GM18499 (cell line): ENCODE measurements around the gene SV2B.
"Not testable (repeated sequence)": the region's sequence is repeated elsewhere in the genome, so short reads cannot be mapped to it uniquely, and the experiment has no call there.

Experiments used
- ATAC-seq: cut with Tn5 transposase; IDR thresholded peaks from one replicate; pipeline ENCODE4 v1.9.1; 2021; ENCODE audit warnings: moderate number of reproducible peaks; ENCODE audit not compliant: insufficient read depth, unreplicated experiment

Gene SV2B

DNA sequence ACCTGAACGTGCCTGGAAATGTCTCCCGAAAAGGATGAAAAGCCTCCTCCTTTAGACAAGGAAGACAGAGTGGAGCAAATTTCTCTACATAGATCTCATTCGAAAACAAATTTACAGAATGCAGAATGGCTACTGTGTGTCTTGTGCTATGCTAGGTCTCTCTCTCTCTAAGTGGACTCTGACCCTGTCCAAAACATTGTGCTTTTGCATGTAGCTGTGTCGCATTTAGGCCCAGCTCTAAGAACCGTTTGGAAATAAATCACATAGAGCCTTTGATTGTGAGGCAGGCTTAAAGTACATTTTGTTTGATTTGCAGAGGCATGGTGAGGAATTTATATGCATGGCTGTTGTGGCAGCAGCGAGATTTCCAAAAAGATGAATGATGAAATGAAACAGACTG, 198.0 kb downstream of the SV2B start:
- no peak for ATAC-seq

DNA sequence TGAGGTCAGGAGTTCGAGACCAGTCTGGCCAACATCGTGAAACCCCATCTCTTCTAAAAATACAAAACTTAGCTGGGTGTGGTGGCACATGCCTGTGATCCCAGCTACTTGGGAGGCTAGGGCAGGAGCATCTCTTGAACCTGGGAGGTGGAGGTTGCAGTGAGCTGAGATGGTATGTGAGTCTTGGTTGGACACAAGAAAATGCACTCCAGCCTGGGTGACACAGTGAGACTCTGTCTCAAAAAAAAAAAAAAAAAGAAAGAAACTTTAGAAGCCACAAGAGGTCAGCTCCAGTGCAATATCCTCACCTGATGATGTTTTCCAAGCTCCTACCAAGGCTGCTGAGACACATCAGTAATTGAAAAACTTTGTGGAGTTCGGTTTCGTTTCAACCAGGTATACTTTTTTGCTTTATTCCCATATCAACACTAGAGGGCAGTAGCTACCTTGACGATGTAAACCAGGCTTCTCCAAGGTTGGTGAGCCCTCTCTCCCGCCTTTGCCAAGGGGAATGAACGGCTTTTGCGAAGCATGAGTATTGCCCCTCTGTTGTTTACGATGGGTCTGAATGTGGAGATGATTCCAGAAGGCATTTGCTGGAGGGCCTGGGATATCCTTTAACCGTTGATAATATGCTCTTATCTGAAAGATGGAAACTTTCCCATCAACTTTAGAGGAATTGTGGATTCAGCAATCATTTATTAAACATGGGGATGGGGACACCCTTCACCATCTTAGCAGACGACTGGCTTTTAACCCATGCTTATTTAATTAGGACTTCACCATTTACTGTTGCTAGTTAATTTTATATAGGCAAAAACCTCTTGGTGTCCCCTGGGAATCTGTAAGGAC, 202.8 kb downstream of the SV2B start:
- ATAC-seq, result no peak

DNA sequence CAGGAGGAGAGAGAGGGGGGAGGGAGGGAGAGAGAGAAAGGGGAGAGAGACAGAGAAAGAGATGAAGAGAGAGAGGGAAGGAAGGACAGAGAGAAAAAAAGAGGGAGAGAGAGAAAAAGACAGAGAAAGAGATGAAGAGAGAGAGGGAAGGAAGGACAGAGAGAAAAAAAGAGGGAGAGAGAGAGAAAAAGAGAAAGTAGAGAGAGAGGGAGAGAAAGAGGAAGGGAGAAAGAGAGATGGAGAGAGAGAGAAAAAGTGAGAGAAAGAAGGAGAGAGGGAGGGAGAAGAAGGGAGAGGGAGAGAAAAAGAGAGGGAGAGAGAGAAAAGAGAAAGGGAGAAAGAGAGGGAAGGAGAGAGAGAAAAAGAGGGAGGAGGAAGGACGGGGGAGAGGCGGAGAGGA, 204.2 kb downstream of the SV2B start:
- no peak for ATAC-seq

DNA sequence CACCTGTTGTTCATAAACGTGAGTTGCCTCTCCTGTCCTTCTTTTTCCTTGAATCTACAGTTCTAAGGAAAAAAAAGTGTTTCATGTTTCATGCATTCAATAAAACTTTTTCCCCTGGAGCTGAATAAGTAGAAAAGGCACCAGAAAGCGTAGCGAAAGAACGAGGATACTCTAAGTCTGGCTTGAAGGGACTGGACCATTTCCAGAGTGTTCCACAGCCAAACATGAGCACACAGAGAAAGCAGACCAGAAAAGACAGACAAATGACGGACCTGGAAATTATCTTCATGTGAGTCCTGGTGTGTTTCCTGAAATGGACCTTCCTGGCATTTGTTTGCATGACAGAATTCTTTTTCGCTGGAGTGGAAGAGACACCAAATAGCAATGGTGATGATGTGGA, 204.7 kb downstream of the SV2B start:
- no peak for ATAC-seq

DNA sequence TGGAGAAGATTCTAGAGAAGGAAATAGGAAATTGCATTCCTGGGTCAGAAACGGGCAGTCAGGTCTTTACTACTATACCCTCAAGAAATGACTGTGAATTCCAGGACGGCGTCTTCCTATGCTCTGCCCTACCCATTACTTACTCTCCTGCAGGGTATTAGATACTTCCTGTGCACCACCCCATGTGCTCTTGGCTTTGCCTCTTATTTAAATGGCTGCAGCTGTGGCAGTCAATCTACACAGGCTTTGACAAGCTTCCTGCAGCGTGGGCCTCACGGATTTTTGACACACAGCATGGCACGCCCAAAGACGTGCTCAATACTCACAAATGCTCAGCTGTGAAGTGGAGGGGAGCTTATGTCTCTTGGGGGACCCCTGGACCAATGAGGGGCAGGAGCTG, 206.1 kb downstream of the SV2B start:
- ATAC-seq, result no peak

DNA sequence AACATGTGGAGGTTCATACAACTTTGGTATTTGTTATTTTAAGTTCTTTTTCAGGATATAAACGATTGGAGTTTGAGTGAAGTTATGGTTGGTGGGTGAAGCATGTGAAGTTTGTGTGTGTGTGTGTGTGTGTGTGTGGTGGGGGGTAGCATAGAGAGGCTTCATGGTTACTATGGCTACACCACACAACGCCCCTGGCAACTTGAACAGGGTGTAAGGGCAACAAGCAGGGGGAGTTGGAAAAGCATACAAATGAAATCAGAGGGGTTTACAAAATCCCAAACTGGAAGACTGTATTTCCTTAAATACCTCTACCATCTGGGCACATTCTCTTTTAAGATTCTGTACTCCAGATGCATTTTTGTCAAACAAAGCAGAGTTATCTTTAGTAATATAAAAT, 207.5 kb downstream of the SV2B start:
- ATAC-seq, result no peak

DNA sequence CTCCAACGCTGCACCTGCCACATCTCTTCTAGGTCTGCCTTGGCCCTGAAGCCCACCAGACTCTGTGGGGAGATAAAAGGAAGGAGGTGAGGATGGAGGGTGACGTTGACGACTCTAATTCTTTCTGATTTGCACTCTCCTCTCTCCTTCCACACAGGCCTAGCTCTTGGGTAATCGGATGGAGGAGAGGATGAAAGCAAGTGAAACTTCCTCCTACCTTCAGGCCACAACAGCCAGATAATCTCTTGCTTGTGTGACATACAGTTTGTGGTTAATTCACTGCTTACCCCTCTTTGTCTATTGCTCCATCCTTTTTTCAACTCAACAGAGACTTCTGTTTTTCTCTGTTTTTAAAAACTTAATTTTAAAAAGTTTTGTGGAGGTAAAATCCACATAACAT, 208.1 kb downstream of the SV2B start:
- ATAC-seq, result no peak

DNA sequence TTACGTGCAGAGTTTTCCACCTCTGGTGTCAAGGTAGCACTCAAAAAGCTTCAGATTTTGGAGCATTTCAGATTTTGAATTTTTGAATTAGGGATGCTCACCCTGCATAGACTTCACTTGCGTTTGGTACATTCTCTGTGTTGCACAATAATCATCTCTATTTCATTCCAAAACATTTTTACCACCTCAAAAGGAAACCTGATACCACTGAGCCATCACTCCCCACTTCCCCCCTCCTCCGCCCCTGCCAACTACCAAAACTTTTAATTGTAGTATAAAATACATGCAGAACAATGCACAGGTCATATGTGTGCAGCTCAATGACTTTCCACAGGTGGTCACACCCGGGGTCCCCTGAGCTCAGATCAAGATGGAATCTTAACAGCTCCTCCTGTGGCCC, 208.8 kb downstream of the SV2B start:
- ATAC-seq, result no peak

DNA sequence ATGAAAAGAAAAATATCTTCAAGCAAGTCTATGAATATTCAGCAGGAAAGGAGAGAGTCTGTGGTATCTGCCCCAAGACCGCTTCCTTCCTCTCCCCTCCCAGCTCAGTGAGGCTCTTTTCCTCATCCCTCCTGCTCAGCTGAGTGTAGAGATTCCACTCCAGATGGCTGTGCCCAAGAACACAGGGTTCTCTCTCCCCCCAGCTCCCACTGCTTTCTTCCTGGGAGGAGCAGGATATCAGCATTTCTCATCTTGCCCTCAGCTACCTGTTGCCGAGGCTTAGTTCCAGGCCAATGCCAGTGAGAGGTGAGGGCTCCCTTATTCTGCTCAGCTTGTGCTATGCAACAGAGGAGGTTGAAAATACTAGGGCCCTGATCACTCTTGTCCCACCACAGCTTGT, 211.9 kb downstream of the SV2B start:
- ATAC-seq, result no peak

DNA sequence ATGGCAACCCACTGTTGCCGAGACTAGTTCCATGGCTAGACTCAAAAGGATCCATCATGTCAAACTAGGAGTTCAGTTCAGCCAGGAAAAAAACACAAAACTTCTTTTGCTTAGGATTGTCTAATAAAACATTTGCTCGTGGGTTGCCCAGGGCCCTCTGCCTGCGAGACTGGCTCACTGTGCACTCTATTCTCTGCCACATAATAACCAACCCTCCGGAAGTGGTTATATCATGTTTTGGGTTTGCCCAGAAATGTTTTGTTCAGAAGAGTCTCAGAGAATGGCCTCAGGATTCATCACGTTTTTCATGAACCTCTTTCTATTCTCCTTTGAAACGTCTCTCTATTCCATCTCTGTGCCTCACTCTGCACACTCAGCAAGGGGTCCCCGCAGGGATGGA, 216.1 kb downstream of the SV2B start:
- no peak for ATAC-seq

DNA sequence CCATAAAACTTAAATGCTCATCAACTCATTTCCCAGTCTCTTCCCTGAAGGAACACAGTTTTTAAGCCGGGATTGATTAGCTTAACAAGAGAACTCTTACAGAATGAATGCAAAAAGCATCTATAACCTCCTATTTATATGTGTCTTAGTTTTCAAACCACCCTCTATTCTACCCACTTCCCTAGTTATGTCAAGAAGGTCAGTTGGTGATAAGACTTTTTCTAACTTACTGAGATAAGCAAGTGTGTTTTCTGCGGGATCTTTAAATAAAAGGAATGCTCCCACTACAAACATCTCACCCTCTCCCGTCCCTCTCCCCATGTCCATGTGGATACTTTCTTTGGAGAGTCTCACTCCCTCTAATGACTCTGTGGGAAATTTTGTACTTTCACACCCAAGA, 218.5 kb downstream of the SV2B start:
- ATAC-seq, result no peak

DNA sequence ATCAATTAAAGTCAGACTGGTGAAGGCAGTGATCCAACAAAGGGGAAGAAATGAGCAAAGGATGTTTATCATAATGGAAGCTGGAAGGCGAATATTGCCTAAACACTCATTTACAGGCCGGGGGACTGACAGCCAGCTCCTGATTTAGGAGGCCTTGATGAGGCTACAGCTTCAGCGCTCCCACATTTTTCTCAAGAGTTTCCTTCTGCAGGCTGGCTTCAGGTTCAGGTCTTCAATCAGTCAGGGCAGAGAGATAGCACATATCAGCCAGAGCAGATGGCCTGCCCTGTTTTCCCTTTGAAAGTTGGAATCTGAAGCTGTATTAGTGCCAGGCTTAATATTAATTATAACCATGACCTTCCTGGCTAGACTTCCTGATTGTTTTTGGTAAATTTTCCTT, 218.9 kb downstream of the SV2B start:
- no peak for ATAC-seq

DNA sequence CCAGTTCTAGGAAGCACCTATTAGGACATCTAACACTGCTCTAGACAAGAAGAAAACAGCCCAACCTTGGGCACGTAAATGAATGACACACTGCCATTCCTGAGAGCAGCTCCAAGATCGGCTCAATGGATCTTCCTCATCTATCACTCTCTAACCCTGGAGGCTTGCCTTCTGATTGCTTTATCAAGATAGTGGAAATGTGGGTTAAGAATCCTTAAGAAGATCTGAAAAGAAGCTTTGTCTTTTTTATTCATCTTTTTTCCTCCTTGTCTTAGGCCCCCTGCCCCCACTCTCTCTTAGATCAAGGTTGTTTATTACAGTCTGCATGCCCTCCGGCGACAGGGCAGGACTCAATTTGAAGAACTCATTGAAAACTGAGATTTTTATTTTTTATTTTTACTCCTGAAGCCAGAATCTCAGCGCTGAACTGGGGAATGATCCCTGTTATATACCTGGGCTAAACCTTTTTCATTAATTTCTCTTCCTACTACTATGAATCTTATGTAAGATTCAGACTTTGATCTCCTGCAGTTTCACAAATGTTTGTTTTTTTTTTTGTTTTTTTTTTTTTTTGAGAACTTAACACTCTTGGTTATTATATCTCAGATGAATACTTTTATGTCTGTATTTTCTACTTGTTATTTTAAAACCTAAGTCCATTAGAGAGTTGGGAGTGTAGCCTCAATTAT, 219.5 kb downstream of the SV2B start:
- ATAC-seq, result no peak

DNA sequence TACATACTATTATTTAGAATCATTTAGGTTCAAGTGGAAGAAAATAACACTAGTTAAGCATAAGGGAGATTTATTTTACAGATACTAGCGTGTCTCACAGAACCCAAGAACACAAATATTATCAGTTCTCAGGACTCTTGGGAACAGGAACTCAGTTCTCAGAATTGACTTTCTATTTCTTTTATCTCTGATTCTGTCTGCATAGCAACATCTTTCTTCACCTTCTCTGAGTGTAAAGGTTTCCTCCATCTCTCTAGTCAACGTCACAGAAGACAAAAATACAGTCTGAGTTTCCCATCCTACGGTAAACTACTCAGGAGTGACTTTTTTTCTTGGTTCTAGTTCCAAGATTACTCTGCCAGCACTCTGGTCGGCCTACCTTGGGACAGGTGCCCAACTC, 220.0 kb downstream of the SV2B start:
- no peak for ATAC-seq

DNA sequence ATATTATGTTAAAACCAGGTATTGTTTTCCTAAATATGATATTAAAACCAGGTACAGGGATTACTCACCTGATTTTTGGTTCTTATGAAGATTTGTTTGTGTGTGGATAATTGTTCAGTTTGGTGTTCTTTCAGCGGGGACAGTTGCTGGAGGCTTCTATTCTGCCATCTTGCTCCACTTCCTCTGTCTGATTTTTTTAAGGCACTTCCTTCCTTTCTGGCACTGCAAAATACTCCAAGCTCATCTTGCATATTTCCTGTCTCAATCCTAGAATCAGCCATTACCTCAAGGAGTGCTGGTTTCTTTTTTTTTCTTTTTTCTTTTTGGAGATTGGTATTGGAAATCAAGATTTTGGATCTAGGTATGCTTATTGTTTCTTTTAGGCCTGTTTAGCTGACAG, 229.9 kb downstream of the SV2B start:
- ATAC-seq, result no peak

DNA sequence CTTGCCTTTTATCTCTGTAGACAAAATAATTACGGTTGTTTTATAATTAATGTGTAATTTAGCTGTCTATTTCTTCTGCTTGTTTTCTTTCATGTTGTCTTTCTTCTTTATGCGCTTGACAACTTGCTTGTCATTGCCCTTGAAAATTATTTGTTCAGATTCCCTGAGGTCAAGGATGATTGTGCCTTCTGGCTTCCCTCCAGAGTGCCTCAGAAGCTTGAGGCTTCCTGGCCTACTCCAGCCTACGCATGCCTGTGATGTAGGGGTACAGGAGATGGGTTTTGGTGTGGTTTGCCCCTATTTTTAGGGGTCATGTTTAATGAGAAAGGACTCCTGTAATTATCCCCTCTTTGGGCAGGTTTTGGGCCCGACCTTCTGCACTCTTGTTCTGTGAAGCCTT, 231.5 kb downstream of the SV2B start:
- no peak for ATAC-seq

DNA sequence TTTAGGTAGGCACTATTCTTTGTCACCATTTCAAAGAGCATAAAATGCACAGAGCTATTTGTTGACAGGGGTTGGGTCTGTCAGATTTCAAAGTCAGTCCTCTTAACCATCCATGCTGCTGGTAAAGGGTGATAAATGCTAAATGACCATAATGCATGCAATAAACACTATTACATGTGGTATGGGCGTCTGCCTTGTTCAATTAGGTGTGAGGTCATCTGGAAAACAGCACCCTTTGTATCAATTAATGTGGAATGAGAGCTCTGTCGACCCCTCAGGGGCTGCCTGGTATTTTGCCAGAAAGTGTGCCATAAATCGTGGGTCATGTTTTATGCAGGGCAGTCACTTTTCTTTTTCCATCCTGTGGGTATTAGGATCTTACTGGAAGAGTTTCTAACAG, 235.6 kb downstream of the SV2B start:
- ATAC-seq, result no peak

DNA sequence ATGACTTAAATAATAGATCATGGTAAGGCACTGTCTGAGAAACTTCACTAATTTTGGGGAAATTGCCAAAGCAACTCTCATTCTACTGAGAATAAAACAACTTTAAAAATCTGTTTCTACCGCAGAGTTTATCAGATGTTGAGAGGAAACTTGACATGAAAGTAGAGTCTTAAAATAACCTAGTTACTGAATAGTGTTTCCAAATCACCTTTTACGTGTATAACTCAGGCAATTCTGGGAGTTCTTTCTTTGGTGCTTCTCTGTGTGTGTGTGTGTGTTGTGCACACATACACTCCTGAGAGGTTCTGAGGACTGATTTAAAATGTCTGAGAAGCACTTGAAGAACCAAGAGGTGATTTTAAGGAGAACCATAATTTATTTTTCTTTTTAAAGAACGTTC, 236.6 kb downstream of the SV2B start:
- no peak for ATAC-seq

DNA sequence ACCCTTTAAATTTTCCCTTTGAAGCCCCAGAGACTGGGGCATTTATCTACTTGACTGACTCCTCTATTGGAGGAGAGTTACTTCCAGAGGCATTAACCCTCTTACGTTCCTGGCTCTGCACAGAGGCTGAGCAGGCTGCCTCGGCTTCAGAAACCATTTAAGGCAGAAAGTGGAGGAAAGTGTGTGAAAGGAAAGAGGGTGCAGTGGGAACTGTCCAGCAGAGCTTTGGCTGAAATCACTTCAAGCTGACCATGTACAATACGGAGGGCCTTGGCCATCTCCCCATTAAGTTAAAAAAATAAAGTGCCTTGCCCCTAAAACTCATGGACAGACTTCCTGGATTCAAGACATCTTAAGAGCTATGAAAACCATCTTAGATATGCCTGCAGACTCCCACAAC, 238.7 kb downstream of the SV2B start:
- no peak for ATAC-seq

DNA sequence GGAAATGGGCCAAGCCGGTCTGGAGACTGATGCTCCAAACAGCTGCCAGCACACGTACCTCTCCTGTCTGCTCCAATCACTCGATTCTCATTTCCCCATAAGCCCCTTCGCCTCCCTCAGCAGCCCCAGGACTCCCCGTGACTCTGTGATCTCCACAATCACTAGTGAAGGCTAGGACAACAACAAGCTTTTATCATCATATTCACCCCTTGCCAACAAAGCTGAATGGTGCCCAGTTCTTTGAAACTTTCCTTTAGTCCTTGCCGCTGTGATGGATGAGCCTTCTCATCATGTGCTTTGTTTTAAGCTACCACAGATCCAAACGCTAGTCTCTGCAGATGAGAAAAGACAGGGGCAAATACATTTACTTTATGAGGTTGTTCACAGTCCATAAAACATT, 242.0 kb downstream of the SV2B start:
- no peak for ATAC-seq

DNA sequence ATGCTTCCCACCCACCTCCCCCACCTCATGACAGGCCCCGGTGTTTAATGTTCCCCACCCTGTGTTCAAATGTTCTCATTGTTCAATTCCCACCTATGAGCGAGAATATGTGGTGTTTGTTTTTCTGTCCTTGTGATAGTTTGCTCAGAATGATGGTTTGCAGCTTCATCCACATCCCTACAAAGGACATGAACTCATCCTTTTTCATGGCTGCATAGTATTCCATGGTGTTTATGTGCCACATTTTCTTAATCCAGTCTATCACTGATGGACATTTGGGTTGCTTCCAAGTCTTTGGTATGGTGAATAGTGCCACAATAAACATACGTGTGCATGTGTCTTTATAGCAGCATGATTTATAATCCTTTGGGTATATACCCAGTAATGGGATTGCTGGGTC, 244.9 kb downstream of the SV2B start:
- ATAC-seq, result not testable (repeated sequence)

DNA sequence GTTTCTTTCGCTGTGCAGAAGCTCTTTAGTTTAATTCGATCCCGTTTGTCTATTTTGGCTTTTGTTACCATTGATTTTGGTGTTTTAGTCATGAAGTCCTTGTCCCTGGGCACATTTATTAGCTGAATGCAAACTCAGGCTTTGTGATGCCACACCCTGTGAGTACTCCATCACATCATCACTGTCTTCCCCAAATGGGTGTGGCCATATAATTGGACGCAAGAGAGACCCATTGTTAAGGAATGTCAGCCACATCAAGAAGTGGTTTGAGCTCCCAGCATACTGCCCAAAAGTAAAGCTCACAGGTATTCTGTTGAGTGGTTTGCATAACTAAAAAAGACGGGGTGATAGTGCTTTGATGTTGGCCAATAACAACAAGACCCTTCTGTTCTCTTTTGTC, 245.7 kb downstream of the SV2B start:
- no peak for ATAC-seq
